NT2/D1 (cell line): ENCODE measurements around the gene ORMDL3.

Experiments
- YY1 ChIP-seq: IDR thresholded peaks from 2 replicates; pipeline ENCODE4 v1.6.1; 2011; ENCODE audit not compliant: insufficient read length, insufficient read depth
- ZNF274 ChIP-seq: IDR thresholded peaks from 2 replicates; pipeline ENCODE4 v1.6.1; 2011; ENCODE audit warnings: mild to moderate bottlenecking, low read depth, low read length

GRCh38 chr17:39951924-39952679, 24.7 kb upstream of the ORMDL3 start:
- TF ChIP-seq ZNF274, result no peak
- no peak for TF ChIP-seq YY1
